ENCODE measurements around the gene INPP4A. TPM values are rescaled to one million over a fixed set of nuclear protein-coding genes. Genes with fewer than 3 reads are reported as not detected.
"Not testable (repeated sequence)": the region's sequence is repeated elsewhere in the genome, so short reads cannot be mapped to it uniquely, and the experiment has no call there.

INPP4A gene
- total RNA-seq, 2 donors from 2014 or later = 65.0 to 150 TPM

- Mint-ChIP-seq H3K36me3 (peaks cover 12% of the 10 kb centered on the region), H3K27ac (peak overlapping the region in 1 of 2 donors; percentile 20), H3K4me3 (no peak overlapping the region), H3K27me3 (no peaks in the 10 kb centered on the region), H3K4me1 (ENCODE audit: low read depth in 2 of 2) (no peaks in the 10 kb centered on the region), H3K9me3 (no peaks in the 10 kb centered on the region)
- ATAC-seq (no peak), DNase-seq (ENCODE audit: low spot score) (no peak)
Observed at GRCh38 chr2:98577313-98577712, 132.7 kb downstream of the INPP4A start.

- no peaks in the 10 kb centered on the region for H3K4me1 Mint-ChIP-seq (ENCODE audit: low read depth in 2 of 2)
- H3K27ac Mint-ChIP-seq = peak overlapping the region in 1 of 2 donors; percentile 20
- no peak overlapping the region for H3K4me3 Mint-ChIP-seq
- peaks cover 18% of the 10 kb centered on the region for H3K36me3 Mint-ChIP-seq
- ATAC-seq = no peak
- no peaks in the 10 kb centered on the region for H3K9me3 Mint-ChIP-seq
- no peak for DNase-seq (ENCODE audit: low spot score)
- H3K27me3 Mint-ChIP-seq = no peaks in the 10 kb centered on the region
Observed at GRCh38 chr2:98578231-98578630, 133.6 kb downstream of the INPP4A start.

GRCh38 chr2:98579926-98580325 lies 135.3 kb downstream of the INPP4A start:
- Mint-ChIP-seq H3K4me3 (no peak overlapping the region), H3K27ac (no peak overlapping the region)
- no peak for DNase-seq (ENCODE audit: low spot score)

GRCh38 chr2:98580656-98581284 lies 136.1 kb downstream of the INPP4A start:
- H3K36me3 Mint-ChIP-seq = peaks cover 18% of the 10 kb centered on the region
- DNase-seq (ENCODE audit: low spot score) = no peak
- peak overlapping the region in 1 of 2 donors; percentile 57 for H3K27ac Mint-ChIP-seq
- no peak overlapping the region for H3K4me3 Mint-ChIP-seq
- no peaks in the 10 kb centered on the region for H3K4me1 Mint-ChIP-seq (ENCODE audit: low read depth in 2 of 2)
- H3K27me3 Mint-ChIP-seq = no peaks in the 10 kb centered on the region
- H3K9me3 Mint-ChIP-seq = no peaks in the 10 kb centered on the region
- ATAC-seq = no peak

More at GRCh38 chr2:98579926-98580325, 135.3 kb downstream of the INPP4A start:
- ATAC-seq = no peak
- H3K27me3 Mint-ChIP-seq = no peaks in the 10 kb centered on the region
- no peaks in the 10 kb centered on the region for H3K4me1 Mint-ChIP-seq (ENCODE audit: low read depth in 2 of 2)
- H3K36me3 Mint-ChIP-seq = peaks cover 18% of the 10 kb centered on the region
- H3K9me3 Mint-ChIP-seq = no peaks in the 10 kb centered on the region

GRCh38 chr2:98582523-98582922 lies 137.9 kb downstream of the INPP4A start:
- no peaks in the 10 kb centered on the region for H3K9me3 Mint-ChIP-seq
- ATAC-seq (no peak), DNase-seq (ENCODE audit: low spot score) (no peak)
- H3K27ac Mint-ChIP-seq = no peak overlapping the region
- no peaks in the 10 kb centered on the region for H3K4me1 Mint-ChIP-seq (ENCODE audit: low read depth in 2 of 2)
- peaks cover 18% of the 10 kb centered on the region for H3K36me3 Mint-ChIP-seq
- no peak overlapping the region for H3K4me3 Mint-ChIP-seq
- no peaks in the 10 kb centered on the region for H3K27me3 Mint-ChIP-seq

GRCh38 chr2:98583276-98583675 lies 138.6 kb downstream of the INPP4A start:
- H3K27ac Mint-ChIP-seq = no peak overlapping the region
- H3K36me3 Mint-ChIP-seq = peaks cover 18% of the 10 kb centered on the region
- H3K4me1 Mint-ChIP-seq (ENCODE audit: low read depth in 2 of 2) = no peaks in the 10 kb centered on the region
- H3K9me3 Mint-ChIP-seq = no peaks in the 10 kb centered on the region
- no peak overlapping the region for H3K4me3 Mint-ChIP-seq
- no peak for DNase-seq (ENCODE audit: low spot score)
- ATAC-seq = no peak
- no peaks in the 10 kb centered on the region for H3K27me3 Mint-ChIP-seq

- Mint-ChIP-seq H3K4me3 (no peak overlapping the region), H3K9me3 (no peaks in the 10 kb centered on the region), H3K27ac (no peak overlapping the region), H3K4me1 (ENCODE audit: low read depth in 2 of 2) (no peaks in the 10 kb centered on the region), H3K27me3 (no peaks in the 10 kb centered on the region), H3K36me3 (peaks cover 18% of the 10 kb centered on the region)
- no peak for DNase-seq (ENCODE audit: low spot score)
- ATAC-seq = peak in 1 of 2 donors; percentile 13
Observed at GRCh38 chr2:98583816-98584618, 139.4 kb downstream of the INPP4A start.

GRCh38 chr2:98585386-98585785 lies 140.7 kb downstream of the INPP4A start:
- Mint-ChIP-seq H3K4me3 (no peak overlapping the region), H3K36me3 (peaks cover 18% of the 10 kb centered on the region), H3K9me3 (no peaks in the 10 kb centered on the region), H3K4me1 (ENCODE audit: low read depth in 2 of 2) (no peaks in the 10 kb centered on the region), H3K27me3 (no peaks in the 10 kb centered on the region), H3K27ac (no peak overlapping the region)
- ATAC-seq (no peak), DNase-seq (ENCODE audit: low spot score) (no peak)

- ATAC-seq = no peak
- no peak for DNase-seq (ENCODE audit: low spot score)
- H3K4me3 Mint-ChIP-seq = no peak overlapping the region
- H3K27me3 Mint-ChIP-seq = no peaks in the 10 kb centered on the region
- H3K27ac Mint-ChIP-seq = peak overlapping the region in 1 of 2 donors; percentile 41
- H3K36me3 Mint-ChIP-seq = peaks cover 11% of the 10 kb centered on the region
- H3K9me3 Mint-ChIP-seq = no peaks in the 10 kb centered on the region
- no peaks in the 10 kb centered on the region for H3K4me1 Mint-ChIP-seq (ENCODE audit: low read depth in 2 of 2)
Observed at GRCh38 chr2:98586551-98587140, 142.0 kb downstream of the INPP4A start.

- H3K4me3 Mint-ChIP-seq = no peak overlapping the region
- ATAC-seq (no peak), DNase-seq (ENCODE audit: low spot score) (no peak)
- no peaks in the 10 kb centered on the region for H3K27me3 Mint-ChIP-seq
- H3K36me3 Mint-ChIP-seq = peaks cover 9% of the 10 kb centered on the region
- no peaks in the 10 kb centered on the region for H3K9me3 Mint-ChIP-seq
- peak overlapping the region in 1 of 2 donors; percentile 33 for H3K27ac Mint-ChIP-seq
- H3K4me1 Mint-ChIP-seq (ENCODE audit: low read depth in 2 of 2) = peaks cover 8% of the 10 kb centered on the region in 2 donors
Observed at GRCh38 chr2:98588880-98589431, 144.3 kb downstream of the INPP4A start.

- Mint-ChIP-seq H3K27me3 (no peaks in the 10 kb centered on the region), H3K36me3 (peaks cover 11% of the 10 kb centered on the region), H3K9me3 (no peaks in the 10 kb centered on the region), H3K27ac (peak overlapping the region in 1 of 2 donors; percentile 33), H3K4me3 (no peak overlapping the region), H3K4me1 (ENCODE audit: low read depth in 2 of 2) (peaks cover 9 to 10% of the 10 kb centered on the region in 2 donors)
- ATAC-seq (no peak), DNase-seq (ENCODE audit: low spot score) (no peak)
Observed at GRCh38 chr2:98589489-98589888, 144.8 kb downstream of the INPP4A start.

GRCh38 chr2:98592565-98592964 lies 147.9 kb downstream of the INPP4A start:
- no peaks in the 10 kb centered on the region for H3K27me3 Mint-ChIP-seq
- H3K4me3 Mint-ChIP-seq = no peak overlapping the region
- H3K9me3 Mint-ChIP-seq = no peaks in the 10 kb centered on the region
- peaks cover 9 to 15% of the 10 kb centered on the region in 2 donors for H3K4me1 Mint-ChIP-seq (ENCODE audit: low read depth in 2 of 2)
- DNase-seq (ENCODE audit: low spot score) = no peak
- ATAC-seq = peak in 1 of 2 donors; percentile 17
- H3K36me3 Mint-ChIP-seq = peaks cover 17% of the 10 kb centered on the region
- H3K27ac Mint-ChIP-seq = no peak overlapping the region

- DNase-seq (ENCODE audit: low spot score); H3K4me3 Mint-ChIP-seq; H3K27ac Mint-ChIP-seq; ATAC-seq; H3K27me3 Mint-ChIP-seq; H3K9me3 Mint-ChIP-seq: not testable (repeated sequence)
- peaks cover 13 to 21% of the 10 kb centered on the region in 2 donors for H3K4me1 Mint-ChIP-seq (ENCODE audit: low read depth in 2 of 2)
- peaks cover 17% of the 10 kb centered on the region for H3K36me3 Mint-ChIP-seq
Observed at GRCh38 chr2:98594665-98595064, 150.0 kb downstream of the INPP4A start.

Measured in natural killer cell treated with Interleukin-12 subunit alpha and Interleukin-12 subunit beta and Interleukin-15 and Interleukin-18, amount 100 ng/mL, for 72 hours (primary cell).